ENCODE data around the gene CNTFR.

CNTFR gene

DNA sequence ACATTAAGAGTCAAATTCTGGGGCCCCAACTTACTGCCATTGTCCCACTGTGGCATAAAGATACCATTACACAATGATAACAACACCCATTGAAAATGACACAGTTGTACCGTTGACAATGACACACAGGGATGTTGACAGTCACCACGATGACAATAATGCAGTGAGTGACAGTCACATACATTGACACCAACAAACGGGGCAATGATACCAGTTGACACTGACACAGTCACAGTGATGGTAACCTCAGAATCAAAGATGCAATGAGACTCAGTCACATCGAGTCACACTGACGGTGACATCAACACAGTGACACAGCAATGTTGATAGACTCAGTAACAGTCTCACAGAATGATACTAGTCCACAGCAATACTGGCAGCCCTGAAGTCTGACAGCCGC is 16.9 kb downstream of the CNTFR start:
- no peak for DNase-seq (ENCODE audit: low read depth in 2 of 2)

DNA sequence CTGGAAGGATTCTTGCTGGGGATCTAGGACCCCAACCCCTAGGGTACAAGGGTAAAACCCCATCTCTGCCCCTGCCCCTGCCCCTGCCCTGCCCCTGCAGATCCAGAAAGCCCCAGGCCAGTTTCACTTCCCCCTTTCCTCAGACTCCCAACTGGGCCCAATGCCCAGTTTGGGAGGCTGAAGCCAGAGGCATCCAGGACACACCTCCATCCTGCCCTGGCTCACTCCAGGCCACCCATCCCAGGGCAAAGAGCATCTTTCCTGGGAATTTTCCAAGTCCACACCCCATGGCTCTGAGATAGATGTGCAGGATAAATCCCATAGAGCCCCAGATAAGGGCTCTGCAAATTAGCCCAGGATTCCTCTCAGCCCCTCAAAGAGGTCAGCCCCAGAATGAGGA is 17.4 kb downstream of the CNTFR start:
- no peak for DNase-seq (ENCODE audit: low read depth in 2 of 2)

DNA sequence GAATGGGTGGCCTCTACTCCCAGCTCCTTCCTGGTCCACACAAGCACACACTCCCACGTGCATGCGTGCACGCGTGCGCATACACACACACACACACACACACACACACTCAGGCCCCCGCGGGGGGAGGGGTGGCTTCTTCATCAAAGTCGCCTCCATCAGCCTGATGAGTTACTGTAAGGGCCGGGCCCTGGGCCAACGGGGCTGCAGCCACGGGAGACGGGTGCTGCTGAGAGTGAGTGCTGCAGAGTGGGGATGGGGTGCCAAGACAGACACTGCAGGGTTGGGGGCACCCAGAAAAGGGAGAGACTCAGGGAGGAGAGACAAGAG is 18.1 kb downstream of the CNTFR start:
- DNase-seq (ENCODE audit: low read depth in 2 of 2), result no peak

DNA sequence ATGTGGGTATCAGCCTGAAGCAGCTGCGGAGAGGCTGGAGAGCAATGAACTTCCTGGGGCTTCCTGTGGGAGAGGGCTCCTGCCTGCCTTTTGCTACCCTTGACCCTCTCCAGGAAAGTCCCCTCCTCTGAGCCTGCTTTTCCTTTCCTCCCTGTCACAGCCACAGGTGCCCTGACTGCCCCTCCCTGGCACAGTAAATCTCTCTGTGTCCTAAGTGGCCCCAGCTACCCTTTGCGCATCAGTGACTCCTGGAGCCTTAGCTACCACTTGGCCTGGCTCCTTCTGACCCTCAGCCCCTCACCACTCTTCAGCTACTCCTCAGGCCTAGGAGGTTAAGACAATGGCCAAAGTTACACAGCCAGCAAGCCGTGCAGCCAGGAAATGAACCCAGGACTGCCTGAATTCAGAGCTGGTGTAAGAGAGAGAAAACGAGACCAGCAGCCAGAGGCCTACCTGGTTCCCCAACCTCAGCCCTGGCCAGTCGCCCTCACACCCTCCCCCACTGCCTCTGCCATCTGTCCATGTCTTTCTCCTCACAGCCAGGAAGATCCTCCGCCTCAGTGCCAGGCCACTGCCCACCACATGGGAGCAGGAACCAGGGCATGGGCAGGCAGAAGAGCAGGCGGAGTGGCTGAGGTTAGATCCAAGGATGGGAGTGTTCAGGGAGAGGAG is 18.6 kb downstream of the CNTFR start:
- DNase-seq (ENCODE audit: low read depth in 2 of 2), result no peak

DNA sequence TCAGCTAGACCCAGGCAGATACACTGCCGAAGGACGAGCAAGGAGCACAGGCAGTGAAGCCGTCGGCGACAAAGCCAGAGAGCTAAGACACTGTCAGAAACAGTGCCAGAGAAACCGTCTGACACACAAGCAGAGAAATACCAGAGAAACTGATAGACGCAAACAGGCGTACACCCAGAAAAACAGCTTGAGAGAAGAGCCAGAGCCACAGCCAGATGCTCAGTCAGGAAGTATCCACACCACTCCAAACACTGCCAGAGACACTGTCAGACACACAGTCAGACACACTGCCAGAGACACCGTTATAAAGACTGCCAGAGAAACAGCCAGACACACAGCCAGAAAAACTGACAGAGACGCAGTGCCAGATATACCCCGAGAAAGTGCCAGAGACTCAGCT is 19.1 kb downstream of the CNTFR start:
- no peak for DNase-seq (ENCODE audit: low read depth in 2 of 2)

DNA sequence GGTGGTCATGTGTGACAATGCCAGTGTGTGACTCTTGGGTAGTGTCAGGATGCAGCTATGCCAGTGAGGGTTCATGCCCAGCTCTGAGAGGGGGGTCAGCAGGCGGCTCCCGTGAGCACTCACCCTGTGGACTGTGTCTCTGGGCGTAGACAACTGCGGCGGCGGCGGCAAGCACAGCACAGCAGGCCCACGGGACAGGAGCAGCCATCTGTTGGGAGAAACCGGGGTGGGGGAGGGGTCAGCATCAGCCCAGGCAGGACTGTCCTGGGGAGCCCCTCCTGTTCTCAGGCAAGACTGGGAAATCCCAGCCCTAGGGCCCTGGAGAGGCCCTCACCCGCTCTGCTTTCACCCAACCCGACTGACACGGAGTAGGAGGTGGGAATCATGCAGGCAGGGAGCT is 20.8 kb downstream of the CNTFR start:
- no peak for DNase-seq (ENCODE audit: low read depth in 2 of 2)

DNA sequence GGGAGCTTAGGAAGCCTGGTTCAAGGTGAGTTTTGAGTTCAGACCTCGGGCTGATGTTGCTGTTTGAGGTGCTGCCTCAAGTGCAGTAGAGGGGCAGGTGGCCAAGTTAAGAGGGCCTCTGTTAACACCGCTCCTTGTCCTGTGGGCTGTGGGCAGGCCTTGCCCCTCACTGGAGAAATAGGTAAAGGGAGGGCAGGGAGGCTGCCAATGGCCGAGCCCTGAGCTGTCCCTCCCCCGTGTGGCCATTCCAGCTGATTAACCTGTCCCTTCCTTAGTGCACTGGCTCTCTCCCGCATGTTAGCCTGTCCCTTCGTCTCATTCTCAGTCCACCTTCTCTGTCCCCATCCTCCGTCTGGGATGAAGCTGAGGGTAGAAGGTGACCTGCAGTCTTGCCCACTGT is 21.4 kb downstream of the CNTFR start:
- DNase-seq (ENCODE audit: low read depth in 2 of 2), result no peak

DNA sequence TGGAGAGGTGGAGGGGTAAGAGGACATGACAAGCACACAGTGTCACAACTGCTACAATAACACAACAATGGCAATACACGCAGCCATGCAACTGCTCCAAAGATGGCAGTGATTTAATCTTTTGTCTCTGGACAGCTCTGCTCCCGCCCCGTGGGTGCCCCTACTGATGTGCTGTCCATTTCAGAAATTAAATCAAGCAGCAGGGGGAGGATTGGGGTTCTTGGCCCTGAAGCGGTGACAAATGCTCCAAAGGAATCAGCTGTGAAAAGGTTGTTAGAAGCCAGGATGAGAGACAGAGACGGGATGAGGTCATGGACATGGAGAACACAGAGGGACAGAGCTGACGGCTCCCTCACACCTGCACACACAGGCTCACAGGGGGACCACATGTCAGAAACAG is 22.6 kb downstream of the CNTFR start:
- no peak for DNase-seq (ENCODE audit: low read depth in 2 of 2)

DNA sequence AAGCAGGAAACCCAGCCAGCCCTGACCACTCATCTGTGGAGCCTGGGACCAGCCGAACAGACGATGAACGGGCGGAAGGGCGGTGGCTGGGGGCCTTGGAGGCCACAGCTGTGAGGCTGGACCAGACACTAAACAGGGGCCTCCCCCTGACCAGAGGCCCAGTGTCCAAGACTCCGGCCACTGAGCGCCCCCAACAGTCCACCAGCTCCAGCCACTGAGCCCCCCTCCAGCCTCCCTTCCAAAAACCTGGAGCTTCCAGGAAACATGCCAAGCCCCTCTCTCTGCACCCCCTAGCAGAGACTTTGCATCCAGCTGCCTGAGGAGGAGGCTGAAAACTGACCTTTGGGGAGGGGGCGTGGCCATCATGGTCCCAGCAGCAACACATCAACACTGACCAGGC is 23.2 kb downstream of the CNTFR start:
- DNase-seq (ENCODE audit: low read depth in 2 of 2), result no peak

DNA sequence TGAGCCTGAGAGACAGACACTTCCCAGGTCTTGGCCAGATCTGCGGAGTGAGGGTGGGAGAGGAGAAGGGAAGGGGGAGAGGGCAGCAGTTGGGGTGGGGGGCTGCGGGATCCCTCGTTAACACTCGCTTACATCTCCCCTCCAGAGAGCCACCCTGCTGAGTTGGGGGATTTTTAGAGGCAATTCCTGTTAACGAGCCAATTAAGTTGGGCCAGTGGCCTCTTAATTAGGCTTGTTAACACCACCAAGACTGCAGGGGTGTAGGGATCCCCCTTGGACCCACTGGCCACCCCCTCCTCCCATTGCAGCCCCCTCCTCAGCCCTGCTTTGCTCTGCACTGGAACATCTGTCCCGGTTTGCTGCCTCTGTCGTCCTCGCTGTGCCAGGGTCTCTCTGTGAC is 23.7 kb downstream of the CNTFR start:
- DNase-seq (ENCODE audit: low read depth in 2 of 2), result no peak

DNA sequence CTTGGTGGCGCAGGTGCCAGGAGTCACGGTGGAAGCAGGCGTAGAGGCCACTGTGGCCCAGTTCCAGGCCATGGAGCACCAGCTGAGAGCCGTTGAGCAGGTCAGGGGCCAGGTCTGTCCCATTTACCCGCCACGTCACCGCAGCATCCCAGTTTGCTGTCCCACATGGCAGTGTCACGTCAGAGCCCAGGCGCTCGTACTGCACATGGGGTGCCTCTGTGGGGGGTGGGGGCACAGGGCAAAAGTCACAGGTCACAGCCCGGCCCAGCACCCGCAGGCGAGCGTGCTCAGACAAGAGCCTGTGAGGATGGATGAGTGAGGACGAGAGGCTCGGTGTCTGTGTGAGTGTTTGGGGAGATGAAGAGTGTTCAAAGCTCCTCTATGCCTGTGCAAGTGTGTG is 24.9 kb downstream of the CNTFR start:
- DNase-seq (ENCODE audit: low read depth in 2 of 2), result no peak

DNA sequence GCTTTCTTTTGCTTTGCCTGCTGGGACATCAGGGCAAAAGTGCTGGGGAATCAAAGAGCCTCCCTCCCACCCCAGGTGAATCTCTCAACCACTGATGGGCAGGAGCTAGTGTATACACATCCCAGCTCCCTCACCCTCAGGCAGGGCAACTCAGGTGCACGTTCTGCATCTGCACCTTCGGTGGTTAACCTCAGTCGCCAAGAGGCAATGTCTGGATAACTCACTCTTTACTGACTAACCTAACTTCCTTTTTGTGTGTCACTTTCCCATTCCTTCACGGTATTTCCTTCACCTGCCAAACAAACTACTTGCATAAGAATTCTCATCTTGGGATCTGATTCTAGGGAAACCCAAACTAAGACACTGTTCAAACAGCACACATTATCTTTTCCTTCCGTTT is 26.3 kb downstream of the CNTFR start:
- no peak for DNase-seq (ENCODE audit: low read depth in 2 of 2)

DNA sequence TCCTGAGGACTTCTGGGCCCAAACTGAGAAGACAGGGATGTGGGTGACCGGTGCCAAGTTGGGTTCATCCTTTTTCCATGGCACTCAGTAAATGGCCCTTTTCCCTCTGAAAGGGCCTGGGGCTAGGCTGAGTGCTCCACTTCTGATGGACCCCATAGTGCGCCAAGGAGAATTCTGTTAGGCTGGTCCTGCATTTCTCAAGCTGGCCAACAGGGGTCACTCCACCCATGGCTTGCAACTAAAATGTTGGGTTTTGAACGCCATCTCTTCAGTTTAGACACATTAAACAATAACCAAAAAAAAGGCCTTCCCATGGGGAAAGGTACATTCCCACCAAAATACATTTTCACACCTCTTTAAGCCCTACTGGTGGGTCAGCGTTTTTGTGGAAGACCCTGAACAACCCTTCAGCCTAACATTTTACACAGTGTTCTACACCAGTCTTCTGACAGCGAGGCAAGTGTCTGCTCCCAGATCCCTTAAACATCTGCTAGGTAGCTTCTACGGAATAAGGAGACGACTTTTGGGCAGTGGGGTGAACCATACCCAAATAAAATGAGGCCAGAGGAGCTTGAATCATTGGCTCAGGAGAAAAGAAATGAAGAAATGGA is 27.3 kb downstream of the CNTFR start:
- DNase-seq (ENCODE audit: low read depth in 2 of 2), result no peak

DNA sequence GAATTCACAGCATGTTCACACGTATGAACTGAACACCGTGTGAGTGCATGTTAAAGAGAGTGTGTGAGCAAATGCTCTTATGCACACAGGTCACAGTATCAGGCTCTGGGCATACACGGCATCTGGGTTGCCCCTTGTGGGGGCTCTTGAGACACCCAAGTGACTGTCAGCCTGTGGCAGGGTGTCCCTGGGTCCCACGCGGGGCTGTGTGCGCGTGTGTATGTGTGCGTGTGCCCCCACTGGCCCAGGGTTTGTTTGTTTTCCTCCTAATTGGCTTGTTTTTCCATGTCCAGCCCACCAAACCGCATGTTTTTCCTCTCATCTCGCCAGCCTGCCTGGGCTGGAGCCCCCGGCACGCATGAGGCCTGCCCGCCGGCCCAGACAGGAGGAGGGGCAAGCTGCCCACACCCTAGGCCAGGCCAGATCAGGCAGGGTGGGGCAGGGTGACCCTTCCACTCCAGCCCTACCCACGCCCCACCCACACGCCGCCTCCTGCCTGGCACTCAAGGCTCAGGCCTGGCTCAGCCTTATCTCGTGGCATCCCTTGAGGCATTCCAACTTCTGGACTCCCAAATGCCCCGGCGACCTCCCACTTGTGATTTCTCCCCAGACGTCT is 28.8 kb downstream of the CNTFR start:
- no peak for DNase-seq (ENCODE audit: low read depth in 2 of 2)

DNA sequence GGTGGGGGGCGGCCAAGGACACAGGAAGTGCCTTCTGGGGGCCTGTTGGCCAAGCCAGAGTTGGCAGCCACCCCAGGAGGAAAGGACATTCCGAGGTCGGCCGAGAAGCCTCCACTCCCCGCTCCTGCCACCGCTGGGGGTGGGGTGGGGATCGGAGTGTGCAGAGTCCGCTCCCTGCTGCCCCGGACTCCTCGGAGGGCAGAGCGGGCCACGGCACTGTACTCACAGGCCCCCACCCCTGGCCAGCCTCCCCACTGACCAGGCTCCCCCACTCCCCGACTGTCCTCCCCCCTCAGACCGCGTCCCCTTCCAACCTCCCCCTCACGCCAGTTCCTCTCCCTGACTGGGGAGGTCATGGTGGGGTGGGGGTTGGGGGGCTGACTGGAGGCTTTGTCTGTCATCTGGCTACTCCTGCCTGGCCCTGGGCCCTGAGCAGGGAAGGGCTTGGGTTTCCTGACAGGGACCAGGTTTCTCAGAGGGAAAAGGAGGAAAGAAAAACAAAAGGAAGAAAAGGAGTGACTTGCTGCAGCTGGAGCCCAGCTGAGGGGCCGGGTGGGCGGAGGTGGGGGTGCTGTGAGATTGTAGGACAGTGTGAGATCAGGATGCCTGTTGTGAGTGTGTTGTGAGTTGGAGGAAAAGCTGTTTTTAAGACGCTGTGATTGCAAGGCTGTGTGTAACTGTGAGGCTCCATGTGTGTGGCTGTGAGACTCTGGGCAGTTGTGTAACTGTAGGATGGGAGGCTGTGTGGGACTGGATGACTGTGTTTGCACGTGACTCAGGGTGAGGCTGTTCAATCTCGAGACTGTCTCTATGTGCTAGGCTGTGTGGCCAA is 29.7 kb downstream of the CNTFR start:
- DNase-seq (ENCODE audit: low read depth in 2 of 2), result no peak

DNA sequence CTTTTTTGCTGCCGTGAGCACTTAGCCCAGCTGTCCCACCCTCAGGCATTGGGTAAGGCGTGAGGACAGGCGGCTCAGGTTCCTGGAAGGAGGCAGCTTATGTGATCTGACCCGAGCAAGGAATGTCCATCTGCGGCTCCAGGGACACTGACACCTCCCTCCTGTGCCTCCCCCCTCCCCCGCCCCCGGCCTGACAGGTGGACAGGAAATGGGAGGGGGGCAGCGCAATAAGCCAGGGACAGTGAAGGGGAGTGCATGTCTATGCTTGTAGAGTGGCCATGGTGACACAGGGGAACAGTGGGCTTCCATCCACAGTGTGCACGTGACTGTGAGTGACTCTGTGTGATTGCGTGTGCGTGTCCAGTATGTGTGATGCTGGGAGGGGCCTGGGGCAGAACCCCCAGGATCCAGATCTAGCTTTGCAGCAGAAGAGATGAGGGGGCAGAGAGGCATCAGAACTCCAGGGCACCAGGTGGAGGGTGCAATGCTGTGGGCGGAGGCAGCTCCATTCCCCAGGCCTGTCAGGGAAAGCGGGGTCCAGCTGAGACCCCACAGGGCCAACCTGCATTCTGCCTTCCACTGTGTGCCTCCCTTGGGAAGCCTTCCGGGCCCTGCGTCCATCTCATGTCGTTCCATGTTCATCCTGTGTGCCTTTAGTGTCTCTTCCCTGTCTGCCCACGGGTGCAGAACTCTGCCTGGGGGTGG is 30.5 kb downstream of the CNTFR start:
- no peak for DNase-seq (ENCODE audit: low read depth in 2 of 2)

DNA sequence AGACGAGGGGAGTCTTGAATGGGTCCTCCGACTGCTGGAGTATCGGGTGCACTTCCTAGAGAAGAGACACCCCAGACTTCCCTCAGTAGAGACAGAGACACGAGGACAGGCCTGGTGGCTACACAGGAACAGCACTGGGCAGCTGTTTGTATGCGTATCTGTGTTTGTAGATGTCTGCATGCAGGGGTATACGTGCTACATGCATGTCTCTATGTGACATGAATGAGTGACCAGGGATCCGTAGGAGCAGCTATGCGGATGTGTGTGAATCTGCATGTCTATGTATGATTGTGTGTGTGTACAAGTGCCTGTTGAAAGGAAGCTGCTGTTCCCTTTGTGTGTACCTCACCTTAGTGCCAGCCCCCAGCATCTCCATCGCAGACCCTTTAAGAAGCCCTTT is 31.2 kb downstream of the CNTFR start:
- DNase-seq (ENCODE audit: low read depth in 2 of 2), result no peak

DNA sequence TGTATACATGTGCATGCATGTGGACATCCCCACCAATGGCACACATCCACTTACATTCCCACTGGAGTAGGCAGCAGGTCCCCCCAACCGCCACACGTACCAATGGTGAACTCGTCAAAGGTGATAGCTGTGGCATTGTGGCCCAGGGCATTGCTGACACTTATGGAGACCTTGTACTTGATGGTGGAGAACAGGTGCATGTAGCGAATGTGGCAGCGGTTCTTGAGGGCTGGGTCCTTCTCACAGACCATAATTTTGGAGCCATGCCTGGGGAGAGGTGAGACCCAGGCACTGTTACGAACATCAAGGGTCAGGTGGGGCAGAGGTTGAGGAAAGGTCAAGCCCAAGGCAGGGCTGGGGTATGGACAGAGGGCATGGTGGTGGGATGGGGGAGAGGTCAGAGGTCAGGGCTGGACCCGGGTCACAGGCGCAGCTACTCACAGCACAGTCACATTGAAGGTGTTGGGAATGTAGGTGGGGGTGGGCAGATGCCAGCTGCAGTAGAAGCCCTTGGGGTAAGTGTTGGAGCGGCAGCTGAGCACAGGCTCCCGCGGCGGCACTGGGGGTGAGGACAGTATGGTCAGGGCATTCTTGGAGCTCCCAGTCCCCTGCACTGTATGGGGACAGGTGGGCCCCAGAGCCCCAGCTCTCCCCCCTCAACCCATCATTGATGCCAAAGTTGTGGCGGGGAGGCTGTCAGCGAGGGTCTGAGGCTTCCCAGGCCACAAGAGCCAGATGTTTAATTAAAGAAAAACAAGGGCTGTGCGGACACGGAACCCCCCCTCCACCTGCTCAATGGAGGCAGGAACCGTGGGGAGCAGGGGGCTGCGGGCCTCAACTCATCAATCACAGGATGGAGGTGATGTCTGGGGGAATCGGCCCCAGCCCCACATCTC is 31.9 kb downstream of the CNTFR start:
- no peak for DNase-seq (ENCODE audit: low read depth in 2 of 2)

DNA sequence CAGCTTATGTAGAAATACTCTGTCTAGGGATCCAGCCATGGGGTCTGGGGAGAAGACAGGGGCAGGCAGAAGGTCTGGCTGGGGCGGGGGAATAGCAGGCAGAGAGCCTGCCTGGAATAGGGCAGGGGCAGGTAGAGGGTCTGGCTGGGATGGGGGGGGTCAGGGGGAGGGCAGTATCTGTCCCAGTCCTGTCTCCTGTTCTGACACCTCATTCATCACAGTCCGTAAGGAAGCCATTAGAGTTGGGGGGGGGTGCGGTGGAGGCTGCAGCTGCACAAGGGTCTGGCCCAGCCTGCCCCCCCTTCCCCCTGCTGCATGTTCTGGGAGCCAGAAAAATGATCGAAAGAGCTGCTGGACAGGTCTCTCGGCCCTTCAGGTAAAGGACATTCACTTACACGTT is 32.6 kb downstream of the CNTFR start:
- no peak for DNase-seq (ENCODE audit: low read depth in 2 of 2)

DNA sequence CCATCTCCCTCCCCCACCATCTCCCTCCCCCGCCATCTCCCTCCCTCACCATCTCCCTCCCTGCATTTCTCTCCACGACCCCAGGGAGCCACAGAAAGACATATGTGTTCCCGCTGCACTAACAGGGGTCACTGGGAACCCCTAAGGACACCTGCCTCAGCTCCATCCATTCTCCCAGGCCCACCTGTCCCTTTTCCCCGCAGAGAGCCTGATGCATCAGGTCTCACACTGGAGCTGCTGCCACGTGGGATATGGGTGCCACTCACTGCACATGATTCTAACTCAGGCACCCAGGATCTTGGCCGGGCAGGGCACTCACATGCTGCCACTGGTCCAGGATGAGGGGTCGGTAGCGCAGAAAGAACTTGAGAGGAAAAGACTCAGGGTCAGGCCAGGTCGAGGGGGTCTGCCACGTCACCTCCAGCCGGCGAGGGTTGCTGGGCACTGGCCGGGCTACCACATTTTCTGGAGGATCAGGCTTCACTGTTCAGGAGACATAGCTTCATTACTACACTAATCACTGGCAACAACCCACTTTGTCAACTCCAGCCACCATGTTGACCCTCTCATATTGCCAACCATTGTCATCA is 33.5 kb downstream of the CNTFR start:
- DNase-seq (ENCODE audit: low read depth in 2 of 2), result no peak

DNA sequence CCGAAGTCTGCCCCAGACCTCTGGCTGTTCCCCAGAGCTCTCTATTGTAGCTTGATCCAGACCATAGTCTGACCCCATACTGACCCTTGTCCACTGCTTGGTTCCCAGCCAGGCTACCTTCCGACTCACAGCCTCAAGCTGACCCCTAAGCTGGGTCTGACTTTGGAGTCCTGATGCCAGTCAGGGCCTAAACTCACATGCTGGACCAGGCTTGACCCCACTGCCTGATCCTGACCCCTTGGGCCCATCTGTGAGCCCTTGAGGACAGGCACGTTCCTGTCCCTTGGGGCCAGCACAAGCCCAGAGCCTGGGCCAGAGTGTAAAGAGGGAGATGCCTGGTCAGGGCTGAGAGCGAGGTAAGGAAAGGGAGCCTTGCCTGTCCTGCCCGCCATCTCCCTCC is 34.0 kb downstream of the CNTFR start:
- no peak for DNase-seq (ENCODE audit: low read depth in 2 of 2)

All from activated CD8-positive, alpha-beta memory T cell treated with anti-CD3 and anti-CD28 coated beads for 4 hours (primary cell).